HG02970 (cell line): ENCODE data around the gene OXER1.

ENCODE experiments used
- ATAC-seq: cut with Tn5 transposase; IDR thresholded peaks from one replicate; pipeline ENCODE4 v1.9.1; 2021; ENCODE audit warnings: mild to moderate bottlenecking, moderate library complexity, moderate number of reproducible peaks; ENCODE audit not compliant: unreplicated experiment, low FRiP score

The OXER1 gene, protein sequence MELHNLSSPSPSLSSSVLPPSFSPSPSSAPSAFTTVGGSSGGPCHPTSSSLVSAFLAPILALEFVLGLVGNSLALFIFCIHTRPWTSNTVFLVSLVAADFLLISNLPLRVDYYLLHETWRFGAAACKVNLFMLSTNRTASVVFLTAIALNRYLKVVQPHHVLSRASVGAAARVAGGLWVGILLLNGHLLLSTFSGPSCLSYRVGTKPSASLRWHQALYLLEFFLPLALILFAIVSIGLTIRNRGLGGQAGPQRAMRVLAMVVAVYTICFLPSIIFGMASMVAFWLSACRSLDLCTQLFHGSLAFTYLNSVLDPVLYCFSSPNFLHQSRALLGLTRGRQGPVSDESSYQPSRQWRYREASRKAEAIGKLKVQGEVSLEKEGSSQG

GRCh38 chr2:42764096-42764495 lies at the start of gene OXER1:
Gene OXER1, minus strand, starts transcription at chr2:42764135. Its CDS starts 73 bp downstream, at chr2:42764062.
- no peak for ATAC-seq

DNA sequence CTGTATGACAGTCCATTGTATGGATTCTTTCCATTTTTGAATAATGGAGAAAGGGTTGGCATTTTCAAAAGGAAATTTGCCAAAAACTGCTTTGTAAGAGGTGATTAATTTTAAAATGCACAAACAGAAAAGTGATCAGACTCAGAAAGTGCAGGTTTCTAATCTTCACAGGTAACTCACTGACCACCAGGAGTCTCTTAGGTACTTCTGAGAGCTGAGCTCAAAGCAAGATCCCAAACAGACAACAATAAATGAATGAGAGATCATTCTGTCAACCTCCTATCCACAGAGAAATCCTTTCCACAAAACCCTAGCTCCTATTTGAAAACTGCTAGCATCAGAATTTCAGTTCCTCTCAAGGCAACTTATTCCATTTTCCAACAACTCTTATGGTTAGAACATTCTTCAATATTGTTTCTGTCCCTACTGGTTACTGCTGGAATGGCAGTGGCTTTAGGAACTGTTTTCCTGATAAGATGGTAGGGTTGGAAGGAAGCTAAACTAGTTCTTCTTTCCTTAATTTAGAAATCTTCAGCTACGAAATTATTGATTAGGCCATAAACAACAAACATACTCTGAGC lies 49.1 kb upstream of the OXER1 start:
- no peak for ATAC-seq

DNA sequence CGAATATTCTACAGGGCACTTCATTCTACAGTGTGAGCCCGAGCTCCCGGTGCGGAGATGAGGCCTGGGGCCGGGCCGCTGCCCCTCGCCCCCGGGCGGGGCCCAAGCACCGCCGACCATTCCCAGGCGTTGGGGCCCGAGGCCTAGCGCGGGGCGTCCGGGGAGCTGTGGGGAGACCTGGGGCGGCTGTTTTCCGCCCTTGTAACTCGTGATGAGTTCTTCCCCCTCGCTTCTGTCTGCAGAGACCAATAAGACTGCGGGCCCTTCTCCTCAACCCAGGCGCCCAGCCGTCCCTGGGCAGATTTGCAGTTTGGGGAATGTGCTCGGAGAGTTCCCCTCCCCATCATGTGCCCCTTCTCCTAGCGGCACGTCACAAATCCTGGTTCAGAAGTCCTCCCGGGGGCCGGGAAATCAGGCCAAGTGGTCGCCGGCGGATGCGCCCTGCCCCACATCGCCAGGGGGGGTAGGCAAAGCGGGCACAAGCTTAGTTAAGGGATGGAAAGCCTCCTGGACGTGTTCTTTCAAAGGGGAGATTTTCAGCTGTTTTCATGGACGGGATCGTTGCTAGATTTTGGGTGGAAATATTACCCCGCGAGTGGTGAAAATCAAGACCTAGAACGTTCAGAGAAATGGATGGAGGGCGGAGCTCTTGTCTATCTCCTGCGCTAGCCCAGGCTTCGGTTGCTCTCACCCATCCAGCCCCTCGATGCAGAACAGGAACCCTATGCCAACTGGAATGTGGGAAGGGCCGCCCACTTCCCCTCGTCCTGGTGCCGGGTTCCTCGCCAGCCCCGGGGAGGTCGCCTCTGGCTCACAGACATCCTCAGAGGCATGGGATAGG lies 47.3 kb upstream of the OXER1 start:
- ATAC-seq, result peak; percentile 1

GRCh38 chr2:42810121-42810970 lies 46.4 kb upstream of the OXER1 start:
- peak; percentile 81 for ATAC-seq

DNA sequence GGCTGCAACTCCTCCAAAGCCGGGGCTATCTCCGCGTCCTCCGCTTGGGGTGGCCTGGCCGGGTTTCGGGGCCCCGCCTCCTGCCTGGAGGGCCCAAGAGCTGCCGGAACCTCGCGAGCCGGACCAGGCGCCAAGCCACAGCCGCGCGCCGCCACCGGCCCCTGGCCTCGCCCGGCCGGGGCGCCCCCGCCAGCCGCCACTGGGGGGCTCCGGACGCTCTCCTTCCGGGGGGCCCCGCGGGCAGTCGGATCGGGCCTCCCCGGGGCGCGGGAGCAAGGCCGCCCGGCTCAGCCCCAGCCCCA lies 45.8 kb upstream of the OXER1 start:
- ATAC-seq, result peak; percentile 41

DNA sequence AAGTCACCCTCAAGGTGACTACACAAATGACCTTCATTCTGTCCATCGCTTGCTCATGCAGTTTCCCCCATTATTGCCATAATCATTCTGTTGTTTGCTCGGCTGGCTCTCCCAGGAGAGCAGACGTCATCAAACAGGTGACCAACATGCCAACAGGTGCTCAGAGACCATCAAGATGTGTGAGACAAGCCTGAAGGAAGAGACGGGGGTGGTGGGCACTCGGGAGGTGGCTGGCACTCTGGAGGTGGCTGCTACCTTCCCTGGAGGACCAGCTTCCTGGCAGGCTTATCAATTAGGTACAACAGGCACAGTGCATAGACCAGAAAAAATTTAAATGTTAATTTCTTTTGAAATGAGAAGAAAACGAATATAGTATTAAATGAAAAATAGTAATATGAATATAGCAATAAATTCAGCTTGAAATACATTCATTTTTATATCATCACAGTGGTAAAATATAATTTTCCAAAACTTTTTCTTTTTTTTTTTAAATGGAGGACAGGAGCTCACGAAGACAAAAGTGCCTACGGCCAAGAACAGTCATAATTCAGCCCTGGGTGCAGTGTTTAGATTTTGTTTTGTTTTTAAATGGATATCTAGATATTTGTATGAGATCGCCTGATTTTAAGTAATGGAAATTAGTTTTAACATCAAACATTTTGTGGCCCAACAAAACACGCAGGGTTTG lies 45.3 kb upstream of the OXER1 start:
- ATAC-seq, result no peak

- ATAC-seq, result no peak
These were observed 44.4 kb upstream of the OXER1 start for GRCh38 chr2:42808301-42808700.

GRCh38 chr2:42806786-42807185 lies 42.9 kb upstream of the OXER1 start:
- ATAC-seq, result no peak

GRCh38 chr2:42804891-42805290 lies 41.0 kb upstream of the OXER1 start:
- ATAC-seq, result no peak

- ATAC-seq, result no peak
These were observed 40.4 kb upstream of the OXER1 start for GRCh38 chr2:42804338-42804737.

DNA sequence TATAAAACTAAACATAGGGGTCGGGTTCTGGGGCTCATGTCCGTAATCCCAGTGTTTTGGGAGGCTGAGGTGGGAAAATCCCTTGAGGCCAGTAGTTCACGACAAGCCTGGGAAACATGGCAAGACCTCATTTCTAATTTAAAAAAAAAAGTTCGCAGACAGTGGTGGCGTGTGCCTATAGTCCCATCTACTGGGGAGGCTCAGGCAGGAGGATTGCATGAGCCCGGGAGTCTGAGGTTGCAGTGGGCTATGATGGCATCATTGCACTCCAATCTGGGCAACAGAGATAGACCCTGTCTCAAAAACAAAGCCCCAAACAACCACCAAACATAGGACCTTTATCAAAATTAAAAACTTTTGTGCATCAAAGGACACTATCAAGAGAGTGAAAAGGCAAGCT lies 38.2 kb upstream of the OXER1 start:
- no peak for ATAC-seq

- no peak for ATAC-seq
These were observed 37.4 kb upstream of the OXER1 start for GRCh38 chr2:42801381-42801780.

GRCh38 chr2:42800981-42801380 lies 37.0 kb upstream of the OXER1 start:
- ATAC-seq, result no peak

GRCh38 chr2:42800461-42800962 lies 36.6 kb upstream of the OXER1 start:
- no peak for ATAC-seq

GRCh38 chr2:42799881-42800280 lies 35.9 kb upstream of the OXER1 start:
- no peak for ATAC-seq

- ATAC-seq, result no peak
These were observed 33.3 kb upstream of the OXER1 start for GRCh38 chr2:42797281-42797680.

- no peak for ATAC-seq
These were observed 32.7 kb upstream of the OXER1 start for GRCh38 chr2:42796427-42797248.

DNA sequence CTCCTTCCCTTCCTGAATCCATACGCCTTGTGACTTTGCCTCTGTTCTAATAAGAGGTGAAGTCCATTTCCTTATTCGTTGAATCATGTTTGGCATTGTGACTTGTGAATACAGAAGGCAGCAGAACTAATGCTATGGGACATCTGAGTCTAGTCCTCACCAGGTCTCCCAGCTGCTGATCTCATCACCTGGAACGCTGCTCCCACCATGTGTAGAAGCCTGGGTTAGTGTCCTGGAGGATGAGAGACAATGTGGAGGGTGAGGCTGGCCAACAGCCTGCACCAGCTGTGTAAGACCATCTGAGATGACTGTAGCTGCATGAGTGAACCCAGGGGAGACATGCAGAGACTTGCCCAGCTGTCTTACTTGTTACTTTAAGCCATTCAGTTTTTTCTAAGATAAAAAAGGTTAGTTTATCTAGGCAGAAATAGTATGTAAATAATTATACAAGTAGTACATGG lies 31.9 kb upstream of the OXER1 start:
- ATAC-seq, result no peak

DNA sequence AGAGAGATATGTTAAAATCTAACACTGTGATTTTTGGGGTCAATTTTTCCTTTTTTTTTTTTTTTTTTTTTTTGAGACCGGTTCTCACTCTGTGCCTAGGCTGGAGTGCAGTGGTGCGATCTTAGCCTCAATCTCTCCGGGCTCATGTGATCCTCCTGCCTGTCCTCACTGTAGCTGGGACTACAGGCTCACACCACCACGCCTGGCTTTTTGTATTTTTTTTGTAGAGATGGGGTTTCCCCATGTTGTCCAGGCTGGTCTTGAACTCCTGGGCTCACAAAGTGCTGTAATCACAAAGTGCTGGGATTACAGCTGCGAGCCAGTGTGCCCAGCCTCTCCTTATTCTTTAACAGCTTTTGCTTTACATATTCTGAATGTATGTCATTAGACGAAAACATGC lies 31.3 kb upstream of the OXER1 start:
- ATAC-seq, result no peak
